Right cardiac atrium (tissue), 5 donors: ENCODE results near the gene PCSK2. TPM values are rescaled to one million over a fixed set of nuclear protein-coding genes. Genes with fewer than 3 reads are reported as not detected.

Experiments used
- ATAC-seq, 2 donors: fragments of 200-7000 bp; cut with Tn5 transposase; one replicate each; pipeline versions ENCODE4 v1.8.0 to v1.9.1; 2020; ENCODE audit warnings: moderate library complexity in 2 of 2, mild to moderate bottlenecking in 1 of 2
- DNase-seq, 3 donors: peaks; one replicate each; pipeline ENCODE4 v3.0.0-alpha.2; 2020
- H3K27ac ChIP-seq: one replicate; pipeline ENCODE4 v1.5.1; 2013; ENCODE audit warnings: mild to moderate bottlenecking, low read length, control low read depth, moderate library complexity
- H3K27me3 ChIP-seq: one replicate; pipeline ENCODE4 v1.6.1; 2013; ENCODE audit not compliant: control insufficient read depth, insufficient read depth
- H3K4me1 ChIP-seq: one replicate; pipeline ENCODE4 v1.6.1; 2013; ENCODE audit warnings: low read length; ENCODE audit not compliant: control insufficient read depth, insufficient read depth
- H3K4me3 ChIP-seq: one replicate; pipeline ENCODE4 v1.5.1; 2013; ENCODE audit warnings: low read length, control low read depth
- H3K9me3 ChIP-seq: one replicate; pipeline ENCODE4 v1.6.1; 2013; ENCODE audit warnings: low read length; ENCODE audit not compliant: control insufficient read depth
- WGBS: extraction: QIAGEN DNeasy Blood & Tissue Kit; methylation state at CpG from one replicate; pipeline ENCODE4 v1.1.7; 2013; 5-methylcytosine and 5-hydroxymethylcytosine counted together
- intact Hi-C, 4 donors: fragments of 100-400 bp; cut with DNase I; formaldehyde crosslinking; loops; one replicate each; pipeline versions ENCODE4 v1.11.0 to v1.14.0; 2022 to 2023
- polyA plus RNA-seq: library from polyadenylated mRNA; stranded (reverse); fragments of 200-250 nt; gene quantifications from one replicate; pipeline ENCODE4 v1.2.3, GENCODE V29; 2013
- total RNA-seq, 4 donors: library from RNA; stranded (reverse); fragmentation: NEBNext Ultra II Directional; extraction: Animal tissue kit (Norgen Biotek cat#: 25700); gene quantifications; one replicate each; pipeline ENCODE4 v1.2.1, GENCODE V29; 2021
- donor health status: healthy with polysubstance abuse.
- donor health status: DM: no; HTN: yes; CAD: no.
- donor health status: DM: no; HTN: no; CAD: no.
- donor health status: DM: no; HTN: yes; CAD: no; lungs with severe emphysema.
- donor health status: DM: yes; HTN: yes; CAD: no.

Gene PCSK2
- total and polyA plus RNA-seq, 5 donors = 1.1 to 3.2 (median 1.9) TPM

GRCh38 chr20:17481661-17482060, 254.8 kb downstream of the PCSK2 start:
- intact Hi-C loops = no loop called here
- Histone ChIP-seq H3K9me3 (no peaks in the 10 kb centered on the region), H3K4me1 (no peaks in the 10 kb centered on the region), H3K27me3 (no peaks in the 10 kb centered on the region), H3K4me3 (no peak overlapping the region), H3K27ac (no peak overlapping the region)
- ATAC-seq = no peak
- WGBS = 89% methylated on average over 16 of the region's 16 CpGs
- DNase-seq = no peak

- no peak for DNase-seq
- no peaks in the 10 kb centered on the region for H3K4me1 ChIP-seq
- 81% methylated on average over 5 of the region's 5 CpGs for WGBS
- H3K4me3 ChIP-seq = no peak overlapping the region
- no peak overlapping the region for H3K27ac ChIP-seq
- intact Hi-C loops = no loop called here
- H3K27me3 ChIP-seq = no peaks in the 10 kb centered on the region
- H3K9me3 ChIP-seq = no peaks in the 10 kb centered on the region
- no peak for ATAC-seq
These were observed 255.7 kb downstream of the PCSK2 start for GRCh38 chr20:17482536-17482935.

GRCh38 chr20:17485017-17485416, 258.2 kb downstream of the PCSK2 start:
- 91% methylated on average over 2 of the region's 2 CpGs for WGBS
- no peaks in the 10 kb centered on the region for H3K27me3 ChIP-seq
- DNase-seq (no peak), ATAC-seq (no peak)
- H3K9me3 ChIP-seq = no peaks in the 10 kb centered on the region
- intact Hi-C loops = no loop called here
- no peaks in the 10 kb centered on the region for H3K4me1 ChIP-seq
- no peak overlapping the region for H3K27ac ChIP-seq
- H3K4me3 ChIP-seq = no peak overlapping the region

GRCh38 chr20:17488916-17489600, 262.2 kb downstream of the PCSK2 start:
- DNase-seq = no peak
- no peak for ATAC-seq
- intact Hi-C loops = no loop called here
- Histone ChIP-seq H3K4me1 (no peaks in the 10 kb centered on the region), H3K4me3 (no peak overlapping the region), H3K27ac (no peak overlapping the region), H3K27me3 (no peaks in the 10 kb centered on the region), H3K9me3 (no peaks in the 10 kb centered on the region)
- WGBS = 79% methylated on average over 9 of the region's 9 CpGs

- Histone ChIP-seq H3K4me3 (no peak overlapping the region), H3K4me1 (no peaks in the 10 kb centered on the region), H3K27ac (no peak overlapping the region), H3K27me3 (no peaks in the 10 kb centered on the region), H3K9me3 (no peaks in the 10 kb centered on the region)
- DNase-seq = no peak
- intact Hi-C loops = no loop called here
- 88% methylated on average over 7 of the region's 7 CpGs for WGBS
- no peak for ATAC-seq
These were observed 263.7 kb downstream of the PCSK2 start for GRCh38 chr20:17490501-17490900.

GRCh38 chr20:17491041-17491440, 264.2 kb downstream of the PCSK2 start:
- 90% methylated on average over 11 of the region's 11 CpGs for WGBS
- no peak for DNase-seq
- no peak for ATAC-seq
- Histone ChIP-seq H3K4me1 (no peaks in the 10 kb centered on the region), H3K4me3 (no peak overlapping the region), H3K9me3 (no peaks in the 10 kb centered on the region), H3K27ac (no peak overlapping the region), H3K27me3 (no peaks in the 10 kb centered on the region)
- intact Hi-C loops = no loop called here

- 92% methylated on average over 4 of the region's 4 CpGs for WGBS
- intact Hi-C loops = no loop called here
- no peaks in the 10 kb centered on the region for H3K4me1 ChIP-seq
These were observed 264.6 kb downstream of the PCSK2 start for GRCh38 chr20:17491488-17491887.

GRCh38 chr20:17493173-17493572, 266.3 kb downstream of the PCSK2 start:
- WGBS = 84% methylated on average over 2 of the region's 2 CpGs
- H3K9me3 ChIP-seq = no peaks in the 10 kb centered on the region
- no peak for DNase-seq
- H3K27me3 ChIP-seq = no peaks in the 10 kb centered on the region
- ATAC-seq = no peak
- H3K27ac ChIP-seq = no peak overlapping the region
- H3K4me3 ChIP-seq = no peak overlapping the region
- H3K4me1 ChIP-seq = no peaks in the 10 kb centered on the region
- intact Hi-C loops = no loop called here

More at GRCh38 chr20:17491488-17491887, 264.6 kb downstream of the PCSK2 start:
- Histone ChIP-seq H3K4me3 (no peak overlapping the region), H3K9me3 (no peaks in the 10 kb centered on the region), H3K27me3 (no peaks in the 10 kb centered on the region), H3K27ac (no peak overlapping the region)
- DNase-seq (no peak), ATAC-seq (no peak)

- H3K4me1 ChIP-seq = no peaks in the 10 kb centered on the region
- H3K4me3 ChIP-seq = no peak overlapping the region
- intact Hi-C loops = no loop called here
- H3K27ac ChIP-seq = no peak overlapping the region
- 90% methylated on average over 7 of the region's 7 CpGs for WGBS
- ATAC-seq = no peak
- no peaks in the 10 kb centered on the region for H3K27me3 ChIP-seq
- DNase-seq = no peak
- no peaks in the 10 kb centered on the region for H3K9me3 ChIP-seq
These were observed 267.4 kb downstream of the PCSK2 start for GRCh38 chr20:17494201-17494600.

- 91% methylated on average over 9 of the region's 9 CpGs for WGBS
- Histone ChIP-seq H3K27ac (no peak overlapping the region), H3K9me3 (no peaks in the 10 kb centered on the region), H3K4me3 (no peak overlapping the region), H3K4me1 (no peaks in the 10 kb centered on the region), H3K27me3 (no peaks in the 10 kb centered on the region)
- intact Hi-C loops = no loop called here
- DNase-seq (no peak), ATAC-seq (no peak)
These were observed 269.0 kb downstream of the PCSK2 start for GRCh38 chr20:17495826-17496225.

GRCh38 chr20:17497821-17498580, 271.2 kb downstream of the PCSK2 start:
- ATAC-seq = no peak

More at GRCh38 chr20:17497821-17498580, 271.2 kb downstream of the PCSK2 start:
- Histone ChIP-seq H3K27me3 (no peaks in the 10 kb centered on the region), H3K4me3 (no peak overlapping the region), H3K27ac (no peak overlapping the region), H3K4me1 (no peaks in the 10 kb centered on the region), H3K9me3 (no peaks in the 10 kb centered on the region)
- DNase-seq = no peak
- 35% methylated on average over 11 of the region's 11 CpGs for WGBS
- intact Hi-C loops = no loop called here
